HG02943 (cell line): ENCODE measurements around the gene SUSD2.
"Not testable (repeated sequence)": the region's sequence is repeated elsewhere in the genome, so short reads cannot be mapped to it uniquely, and the experiment has no call there.

Experiments
- ATAC-seq: cut with Tn5 transposase; IDR thresholded peaks from one replicate; pipeline ENCODE4 v1.9.1; 2021; ENCODE audit warnings: mild to moderate bottlenecking, low read depth, moderate library complexity; ENCODE audit not compliant: unreplicated experiment

The SUSD2 gene

GRCh38 chr22:24181088-24181995 is at the start of gene SUSD2:
SUSD2 (plus strand) TSS chr22:24181487; CDS start chr22:24181520, 33 bp downstream.
- no peak for ATAC-seq

GRCh38 chr22:24133187-24133965 is 47.9 kb upstream of the SUSD2 start:
- ATAC-seq = no peak

GRCh38 chr22:24134090-24134846 is 47.0 kb upstream of the SUSD2 start:
- ATAC-seq = no peak

GRCh38 chr22:24136533-24136932 is 44.8 kb upstream of the SUSD2 start:
- ATAC-seq = not testable (repeated sequence)

GRCh38 chr22:24137595-24137994 is 43.7 kb upstream of the SUSD2 start:
- no peak for ATAC-seq

- no peak for ATAC-seq
Observed at GRCh38 chr22:24138649-24139420, 42.5 kb upstream of the SUSD2 start.

- ATAC-seq = no peak
Observed at GRCh38 chr22:24140357-24140756, 40.9 kb upstream of the SUSD2 start.

GRCh38 chr22:24141586-24141985 is 39.7 kb upstream of the SUSD2 start:
- ATAC-seq = no peak

GRCh38 chr22:24142241-24142640 is 39.0 kb upstream of the SUSD2 start:
- ATAC-seq = no peak

- ATAC-seq = no peak
Observed at GRCh38 chr22:24142831-24143230, 38.5 kb upstream of the SUSD2 start.

- ATAC-seq = no peak
Observed at GRCh38 chr22:24144056-24144777, 37.1 kb upstream of the SUSD2 start.

- ATAC-seq = no peak
Observed at GRCh38 chr22:24144778-24145085, 36.6 kb upstream of the SUSD2 start.

GRCh38 chr22:24145446-24146193 is 35.7 kb upstream of the SUSD2 start:
- no peak for ATAC-seq

- ATAC-seq = peak; percentile 77
Observed at GRCh38 chr22:24146194-24146616, 35.1 kb upstream of the SUSD2 start.

- ATAC-seq = no peak
Observed at GRCh38 chr22:24146791-24147353, 34.4 kb upstream of the SUSD2 start.

GRCh38 chr22:24147666-24148065 is 33.6 kb upstream of the SUSD2 start:
- ATAC-seq = no peak

- no peak for ATAC-seq
Observed at GRCh38 chr22:24148266-24149197, 32.8 kb upstream of the SUSD2 start.
